GM18873 (cell line): ENCODE measurements around the gene CAMTA1.

Source experiments
- ATAC-seq: cut with Tn5 transposase; IDR thresholded peaks from one replicate; pipeline ENCODE4 v1.9.1; 2021; ENCODE audit warnings: mild to moderate bottlenecking, moderate library complexity, moderate number of reproducible peaks; ENCODE audit not compliant: unreplicated experiment, low FRiP score

Gene CAMTA1

GRCh38 chr1:6967431-6968111, 182.3 kb downstream of the CAMTA1 start:
- ATAC-seq: no peak

DNA sequence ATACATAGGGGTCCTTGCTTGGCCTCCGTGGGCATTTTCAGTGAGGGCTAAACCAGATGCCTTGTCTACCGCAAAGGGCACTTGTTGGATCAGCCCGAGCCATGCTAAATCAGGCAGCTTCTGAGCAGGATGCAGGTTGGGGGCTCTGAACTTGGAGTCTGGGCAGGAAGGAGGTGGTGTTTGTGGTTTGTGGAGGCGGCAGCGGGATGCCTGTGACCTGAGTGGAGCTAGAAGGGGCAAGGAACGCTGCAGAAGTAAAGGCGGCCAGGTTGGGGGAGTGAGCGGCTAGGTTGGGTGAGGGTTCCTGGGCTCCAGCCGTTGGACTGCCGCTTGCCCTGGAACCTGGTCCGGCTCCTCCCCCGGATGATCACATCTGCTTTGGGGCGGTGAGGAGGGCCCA, 183.9 kb downstream of the CAMTA1 start:
- ATAC-seq: no peak

DNA sequence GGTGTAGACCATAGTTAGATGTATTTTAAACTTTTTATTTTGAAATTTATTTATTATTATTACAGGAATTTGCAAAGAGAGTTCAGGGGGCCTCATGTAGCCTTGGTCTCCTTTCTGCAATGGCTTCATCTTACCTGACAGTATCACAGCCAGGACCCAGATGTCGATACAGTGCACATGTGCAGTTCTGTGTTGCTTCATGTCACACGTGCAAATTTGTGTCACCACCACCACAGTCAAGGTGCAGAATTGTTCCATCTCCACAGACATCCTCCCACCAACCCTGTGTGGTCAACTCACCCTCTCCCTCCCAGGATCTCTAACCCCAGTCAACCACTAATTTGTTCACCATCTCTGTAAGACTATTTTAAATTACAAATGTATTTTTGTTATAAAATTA, 184.5 kb downstream of the CAMTA1 start:
- ATAC-seq: no peak

- no peak for ATAC-seq
Measured at GRCh38 chr1:6970221-6970620, 185.0 kb downstream of the CAMTA1 start.

- ATAC-seq: no peak
Measured at GRCh38 chr1:6971048-6971447, 185.8 kb downstream of the CAMTA1 start.

DNA sequence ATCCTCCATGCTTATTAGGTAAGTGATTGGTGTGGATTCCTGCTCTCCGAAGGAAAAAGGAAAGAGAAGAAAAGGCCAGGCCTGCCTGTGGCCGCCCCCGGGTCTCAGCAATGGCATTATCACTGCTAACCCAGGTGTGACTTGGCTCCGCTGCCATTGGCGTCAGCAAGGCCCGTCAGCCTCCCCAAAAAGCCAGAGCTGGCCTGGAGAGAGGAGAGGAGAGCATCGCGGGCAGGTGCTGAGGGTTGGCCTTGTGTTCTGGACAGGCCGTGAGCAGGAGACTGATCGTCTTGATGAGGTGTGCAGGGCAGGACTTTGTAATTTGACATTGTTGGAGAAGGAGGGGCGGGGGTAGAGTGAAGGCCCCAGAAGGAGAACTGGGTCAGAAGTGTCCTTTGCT, 186.4 kb downstream of the CAMTA1 start:
- ATAC-seq: no peak

GRCh38 chr1:6972399-6972798, 187.1 kb downstream of the CAMTA1 start:
- no peak for ATAC-seq

GRCh38 chr1:6975331-6976043, 190.2 kb downstream of the CAMTA1 start:
- ATAC-seq: no peak

GRCh38 chr1:6976044-6976375, 190.8 kb downstream of the CAMTA1 start:
- ATAC-seq: no peak

- ATAC-seq: no peak
Measured at GRCh38 chr1:6979003-6979613, 193.9 kb downstream of the CAMTA1 start.

DNA sequence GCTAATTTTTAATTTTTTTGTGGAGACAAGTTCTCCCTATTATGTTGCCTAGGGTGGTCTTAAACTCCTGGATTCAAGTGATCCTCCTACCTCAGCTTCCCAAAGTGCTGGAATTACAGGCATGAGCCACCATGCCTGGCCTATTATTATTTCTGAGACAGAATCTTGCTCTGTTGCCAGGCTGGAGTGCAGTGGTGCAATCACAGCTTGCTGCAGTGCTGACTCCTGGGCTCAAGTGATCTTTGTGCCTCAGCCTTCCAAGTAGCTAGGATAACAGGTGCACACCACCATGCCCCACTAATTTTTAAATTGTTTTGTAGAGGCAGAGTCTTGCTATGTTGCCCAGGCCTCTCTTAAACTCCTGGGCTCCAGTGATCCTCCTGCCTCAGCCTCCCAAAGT, 196.3 kb downstream of the CAMTA1 start:
- no peak for ATAC-seq

DNA sequence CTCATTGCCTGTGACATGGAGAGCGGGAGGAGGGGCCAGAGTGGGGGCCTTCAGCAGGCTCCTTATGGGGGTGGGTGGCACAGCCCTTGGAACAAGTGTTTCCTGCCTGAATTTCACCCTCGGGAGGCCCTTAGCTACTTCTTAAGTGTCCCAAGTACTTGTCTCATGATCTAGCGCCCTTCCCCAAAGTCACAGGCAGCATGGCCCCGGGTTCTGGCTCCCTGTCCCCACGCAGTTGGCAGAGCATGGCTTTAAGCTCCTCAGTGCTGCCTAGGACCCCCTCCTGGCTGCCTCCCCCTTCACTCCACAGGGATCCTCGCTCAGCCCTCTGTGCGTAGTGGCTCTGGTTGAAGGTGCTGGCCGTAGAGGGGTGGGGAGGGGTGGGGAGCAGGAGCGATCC, 197.2 kb downstream of the CAMTA1 start:
- no peak for ATAC-seq

DNA sequence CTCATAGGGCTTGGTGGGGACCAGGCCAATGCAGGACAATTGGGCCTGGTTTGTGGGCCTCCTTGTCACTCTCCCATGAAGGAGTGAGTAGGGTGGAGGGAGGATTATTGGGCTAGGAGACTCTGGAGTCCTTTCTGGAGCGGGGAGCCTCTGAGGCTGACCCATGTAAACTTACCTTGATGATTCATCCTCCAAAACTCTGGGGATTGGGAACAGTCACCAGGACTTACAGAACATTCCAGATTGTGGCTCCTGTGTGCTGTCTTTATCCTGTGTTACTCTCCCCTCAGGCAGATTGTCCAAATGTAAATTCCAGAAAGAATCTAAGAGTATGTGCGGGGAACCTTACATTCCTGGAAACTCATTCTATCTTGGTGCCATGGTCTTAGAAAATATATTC, 197.6 kb downstream of the CAMTA1 start:
- ATAC-seq: no peak

- ATAC-seq: no peak
Measured at GRCh38 chr1:6984536-6984935, 199.3 kb downstream of the CAMTA1 start.

- no peak for ATAC-seq
Measured at GRCh38 chr1:6984986-6985385, 199.7 kb downstream of the CAMTA1 start.

GRCh38 chr1:6985549-6986276, 200.5 kb downstream of the CAMTA1 start:
- no peak for ATAC-seq

GRCh38 chr1:6986281-6986680, 201.0 kb downstream of the CAMTA1 start:
- no peak for ATAC-seq

DNA sequence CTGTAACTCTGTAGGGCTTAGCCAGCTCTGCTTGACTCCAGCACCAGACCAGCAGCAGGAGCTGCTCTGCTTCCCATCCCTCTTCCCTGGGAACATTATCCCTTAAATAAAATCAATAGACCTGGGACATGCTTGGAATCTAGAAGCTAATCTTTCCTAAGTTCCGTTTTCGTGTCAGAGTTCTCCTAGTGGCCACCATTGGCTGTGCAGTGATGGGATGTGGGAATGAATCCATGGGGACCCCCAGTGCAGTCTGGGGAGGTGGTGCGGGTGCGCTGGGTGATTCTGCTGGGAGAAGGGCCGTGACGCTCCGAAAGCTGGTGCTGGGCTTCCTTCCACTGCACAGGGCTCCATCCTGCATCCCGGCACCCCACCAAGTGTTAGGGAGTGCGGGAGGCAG, 202.7 kb downstream of the CAMTA1 start:
- no peak for ATAC-seq

GRCh38 chr1:6988796-6989195, 203.5 kb downstream of the CAMTA1 start:
- ATAC-seq: no peak

GRCh38 chr1:6989212-6990159, 204.2 kb downstream of the CAMTA1 start:
- ATAC-seq: no peak
